Vagina (tissue), 2 donors: Measurements from ENCODE around the gene RHOJ. TPM values are rescaled to one million over a fixed set of nuclear protein-coding genes. Genes with fewer than 3 reads are reported as not detected.

Source experiments
- DNase-seq, 2 donors: peaks; one replicate each; pipeline ENCODE4 v3.0.0-alpha.2; 2017; ENCODE audit errors: extremely low spot score in 2 of 2
- H3K27ac ChIP-seq: fragments of 200-600 bp; sonication (generic); one replicate; pipeline ENCODE4 v1.5.1; 2019
- H3K27me3 ChIP-seq: fragments of 200-600 bp; sonication (generic); one replicate; pipeline ENCODE4 v1.5.1; 2019
- H3K36me3 ChIP-seq, 2 donors: fragments of 200-600 bp; sonication (generic); one replicate each; pipeline ENCODE4 v1.5.1; 2017 to 2019
- H3K4me1 ChIP-seq: fragments of 200-600 bp; sonication (generic); one replicate; pipeline ENCODE4 v1.5.1; 2019
- H3K4me3 ChIP-seq, 2 donors: fragments of 200-600 bp; sonication (generic); 1 replicate in 1 of 2; 2 replicates in 1 of 2; pipeline ENCODE4 v1.5.1; 2016 to 2019
- H3K9me3 ChIP-seq: fragments of 200-600 bp; sonication (generic); one replicate; pipeline ENCODE4 v1.5.1; 2019
- CTCF ChIP-seq, 3 experiments: fragments of 450-650 bp in 2 of 3; fragments of 200-600 bp in 1 of 3; sonication (generic) in 1 of 3; IDR thresholded peaks; one replicate each; pipeline ENCODE4 v1.5.1; 2017 to 2019; ENCODE audit warnings: antibody characterized with exemption in 3 of 3, mild to moderate bottlenecking in 2 of 3, moderate library complexity in 2 of 3
- POLR2A ChIP-seq, 2 donors: fragments of 450-650 bp; IDR thresholded peaks; one replicate each; pipeline ENCODE4 v1.6.1; 2017; ENCODE audit warnings: antibody characterized with exemption in 2 of 2, mild to moderate bottlenecking in 2 of 2, moderate library complexity in 2 of 2
- POLR2AphosphoS5 ChIP-seq, 2 donors: sonication (generic); formaldehyde crosslinking; IDR thresholded peaks; one replicate each; pipeline ENCODE4 v1.9.0; 2017; ENCODE audit warnings: antibody characterized with exemption in 2 of 2, mild to moderate bottlenecking in 2 of 2, low read depth in 1 of 2; ENCODE audit not compliant: insufficient read depth in 1 of 2
- intact Hi-C: fragments of 100-400 bp; cut with DNase I; formaldehyde crosslinking; loops from one replicate; pipeline ENCODE4 v1.15.1; 2023
- total RNA-seq: library from RNA; depleted of rRNA; stranded (reverse); fragments of >200 nt; gene quantifications from one replicate; pipeline ENCODE4 v1.2.3, GENCODE V29; 2016

RHOJ gene
- total RNA-seq, 1 donor from 2014 or later, result 10.8 TPM

GRCh38 chr14:63269561-63270225 is 65.5 kb downstream of the RHOJ start:
- DNase-seq, result no peak
- intact Hi-C loops, result no loop called here
- H3K4me1 ChIP-seq, result peaks cover 35% of the 10 kb centered on the region
- H3K9me3 ChIP-seq, result no peaks in the 10 kb centered on the region
- no peak for TF ChIP-seq POLR2AphosphoS5 (IDR thresholded peaks at IDR 0.05; ENCODE audit: insufficient read depth in 1 of 2, low read depth in 1 of 2)
- no peak for TF ChIP-seq POLR2A (IDR thresholded peaks at IDR 0.05)
- no peak for TF ChIP-seq CTCF (IDR thresholded peaks at IDR 0.05)
- no peak overlapping the region for H3K4me3 ChIP-seq
- no peak overlapping the region for H3K27ac ChIP-seq
- H3K36me3 ChIP-seq, result no peaks in the 10 kb centered on the region
- no peaks in the 10 kb centered on the region for H3K27me3 ChIP-seq

DNA sequence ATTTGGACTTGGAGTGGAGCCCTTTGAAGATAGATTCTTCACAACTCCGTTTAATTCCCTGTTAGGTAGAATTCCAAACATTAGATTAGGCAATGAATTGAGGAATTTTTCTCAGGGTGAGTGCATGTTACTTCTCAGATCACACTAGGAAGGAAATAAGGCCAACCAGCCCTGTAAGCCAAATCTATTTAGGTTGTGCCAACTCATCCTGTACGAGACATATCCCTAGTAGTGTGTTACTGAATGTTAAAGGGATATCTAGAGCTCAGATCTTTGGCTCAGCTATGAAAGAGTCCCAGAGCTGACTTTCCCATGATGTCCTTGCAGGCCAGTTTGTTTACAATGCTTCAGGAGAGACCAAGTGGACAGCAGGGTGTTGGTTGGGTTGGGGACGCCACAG is 68.9 kb downstream of the RHOJ start:
- TF ChIP-seq POLR2A (IDR thresholded peaks at IDR 0.05) (no peak), POLR2AphosphoS5 (IDR thresholded peaks at IDR 0.05; ENCODE audit: insufficient read depth in 1 of 2, low read depth in 1 of 2) (no peak), CTCF (IDR thresholded peaks at IDR 0.05) (no peak)
- H3K4me1 ChIP-seq, result peaks cover 21% of the 10 kb centered on the region
- H3K4me3 ChIP-seq, result no peak overlapping the region
- H3K27me3 ChIP-seq, result no peaks in the 10 kb centered on the region
- peak overlapping the region; percentile 64 for H3K27ac ChIP-seq
- no peaks in the 10 kb centered on the region for H3K9me3 ChIP-seq
- DNase-seq, result no peak
- no peaks in the 10 kb centered on the region for H3K36me3 ChIP-seq
- intact Hi-C loops, result no loop called here

GRCh38 chr14:63273717-63274655 is 69.7 kb downstream of the RHOJ start:
- no peak for DNase-seq
- TF ChIP-seq POLR2AphosphoS5 (IDR thresholded peaks at IDR 0.05; ENCODE audit: insufficient read depth in 1 of 2, low read depth in 1 of 2), result no peak
- no peak for TF ChIP-seq POLR2A (IDR thresholded peaks at IDR 0.05)
- TF ChIP-seq CTCF (IDR thresholded peaks at IDR 0.05), result no peak
- Histone ChIP-seq H3K27me3 (no peaks in the 10 kb centered on the region), H3K4me3 (no peak overlapping the region), H3K9me3 (no peaks in the 10 kb centered on the region), H3K4me1 (peaks cover 21% of the 10 kb centered on the region), H3K36me3 (no peaks in the 10 kb centered on the region), H3K27ac (peak overlapping the region; percentile 64)
- intact Hi-C loops, result no loop called here

DNA sequence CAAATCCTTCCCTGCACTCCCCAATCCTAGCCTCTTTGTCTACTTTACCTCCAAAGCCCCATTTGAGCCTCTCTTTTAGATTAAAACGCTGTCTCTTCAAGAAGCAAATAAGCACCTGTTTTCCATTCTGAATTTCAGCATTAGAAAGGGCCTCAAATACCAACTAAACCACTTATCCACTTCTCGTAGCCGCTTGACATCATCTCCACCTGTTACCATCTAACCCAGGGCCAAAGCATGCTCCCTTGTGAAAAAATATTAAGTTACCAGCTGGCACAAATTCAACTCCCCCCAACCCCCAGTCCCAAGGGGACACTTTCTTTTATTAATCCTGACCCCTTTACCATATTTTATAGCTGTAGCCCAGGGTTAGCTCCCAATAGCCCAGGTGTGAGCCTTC is 71.4 kb downstream of the RHOJ start:
- H3K9me3 ChIP-seq, result no peaks in the 10 kb centered on the region
- intact Hi-C loops, result loop anchor here (5.0 kb wide), 1 partner anchor 98 kb away; no protein-coding TSS in a partner anchor
- no peak overlapping the region for H3K4me3 ChIP-seq
- H3K27me3 ChIP-seq, result no peaks in the 10 kb centered on the region
- no peak for TF ChIP-seq CTCF (IDR thresholded peaks at IDR 0.05)
- no peak for TF ChIP-seq POLR2A (IDR thresholded peaks at IDR 0.05)
- TF ChIP-seq POLR2AphosphoS5 (IDR thresholded peaks at IDR 0.05; ENCODE audit: insufficient read depth in 1 of 2, low read depth in 1 of 2), result no peak
- no peaks in the 10 kb centered on the region for H3K36me3 ChIP-seq
- no peak for DNase-seq
- H3K27ac ChIP-seq, result no peak overlapping the region
- peaks cover 21% of the 10 kb centered on the region for H3K4me1 ChIP-seq
